ENCODE measurements around the gene XAF1. TPM values are rescaled to one million over a fixed set of nuclear protein-coding genes. Genes with fewer than 3 reads are reported as not detected.
"Not testable (repeated sequence)": the region's sequence is repeated elsewhere in the genome, so short reads cannot be mapped to it uniquely, and the experiment has no call there.

Gene XAF1
- total and polyA plus RNA-seq, 4 donors, result 9.8 to 30.2 (median 17.0) TPM

- no peak for DNase-seq (ENCODE audit: low read depth in 4 of 6, low spot score in 6 of 6)
- Histone ChIP-seq H3K4me3 (ENCODE audit: low read depth, low read length) (no peak overlapping the region), H3K27me3 (ENCODE audit: control insufficient read depth, insufficient read depth, low read length) (no peaks in the 10 kb centered on the region), H3K4me1 (ENCODE audit: control insufficient read depth, insufficient read depth, low read length) (no peaks in the 10 kb centered on the region), H3K9me3 (ENCODE audit: control insufficient read depth, insufficient read depth, low read length) (no peaks in the 10 kb centered on the region), H3K36me3 (ENCODE audit: control insufficient read depth, insufficient read depth, low read length) (no peaks in the 10 kb centered on the region), H3K27ac (ENCODE audit: low read depth, low read length) (no peak overlapping the region)
- WGBS (ENCODE audit: insufficient coverage), result 73% methylated on average over 4 of the region's 10 CpGs
Observed at GRCh38 chr17:6796017-6796886, 40.4 kb downstream of the XAF1 start.

- Histone ChIP-seq H3K4me3 (ENCODE audit: low read depth, low read length) (no peak overlapping the region), H3K36me3 (ENCODE audit: control insufficient read depth, insufficient read depth, low read length) (no peaks in the 10 kb centered on the region), H3K4me1 (ENCODE audit: control insufficient read depth, insufficient read depth, low read length) (no peaks in the 10 kb centered on the region), H3K27me3 (ENCODE audit: control insufficient read depth, insufficient read depth, low read length) (no peaks in the 10 kb centered on the region), H3K27ac (ENCODE audit: low read depth, low read length) (no peak overlapping the region), H3K9me3 (ENCODE audit: control insufficient read depth, insufficient read depth, low read length) (no peaks in the 10 kb centered on the region)
- no peak for DNase-seq (ENCODE audit: low read depth in 4 of 6, low spot score in 6 of 6)
- no CpG with 5 or more reads among the region's 2 CpGs for WGBS (ENCODE audit: insufficient coverage)
Observed at GRCh38 chr17:6796887-6797490, 41.1 kb downstream of the XAF1 start.

DNA sequence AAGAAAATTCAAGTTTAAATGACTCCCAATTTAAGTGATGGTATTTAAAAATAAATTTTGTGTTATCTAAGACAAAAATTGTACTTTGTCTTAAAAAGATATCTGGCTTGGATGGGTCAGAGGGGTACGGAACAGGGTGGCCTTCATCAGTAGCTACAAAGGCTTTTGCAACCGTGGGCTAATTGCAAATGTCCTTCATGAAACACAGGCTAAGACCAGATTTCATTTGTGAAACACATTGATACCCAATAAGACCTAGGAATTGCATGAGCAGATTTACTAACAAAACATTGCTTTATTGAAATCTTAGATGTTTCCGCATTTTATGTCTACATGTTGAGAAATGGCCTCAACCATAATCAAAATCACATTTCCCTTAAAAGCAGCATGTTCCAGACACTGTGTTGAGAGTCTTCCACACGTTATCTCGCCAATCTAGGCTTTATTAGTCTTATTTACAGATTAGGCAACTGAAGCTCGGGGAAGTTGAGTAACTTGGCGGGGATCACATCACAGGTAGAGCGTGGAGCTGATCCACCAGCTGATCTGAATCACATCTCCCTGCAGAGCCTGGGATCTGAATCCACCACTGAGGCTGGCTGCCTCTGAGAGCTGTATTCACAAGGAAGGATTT lies 42.0 kb downstream of the XAF1 start:
- no peaks in the 10 kb centered on the region for H3K4me1 ChIP-seq (ENCODE audit: control insufficient read depth, insufficient read depth, low read length)
- WGBS (ENCODE audit: insufficient coverage), result 92% methylated on average over 5 of the region's 8 CpGs
- DNase-seq (ENCODE audit: low read depth in 4 of 6, low spot score in 6 of 6), result no peak
- H3K27ac ChIP-seq (ENCODE audit: low read depth, low read length), result no peak overlapping the region
- H3K4me3 ChIP-seq (ENCODE audit: low read depth, low read length), result no peak overlapping the region
- H3K27me3 ChIP-seq (ENCODE audit: control insufficient read depth, insufficient read depth, low read length), result no peaks in the 10 kb centered on the region
- H3K36me3 ChIP-seq (ENCODE audit: control insufficient read depth, insufficient read depth, low read length), result no peaks in the 10 kb centered on the region
- no peaks in the 10 kb centered on the region for H3K9me3 ChIP-seq (ENCODE audit: control insufficient read depth, insufficient read depth, low read length)

- Histone ChIP-seq H3K27me3 (ENCODE audit: control insufficient read depth, insufficient read depth, low read length) (no peaks in the 10 kb centered on the region), H3K36me3 (ENCODE audit: control insufficient read depth, insufficient read depth, low read length) (no peaks in the 10 kb centered on the region), H3K4me3 (ENCODE audit: low read depth, low read length) (no peak overlapping the region), H3K27ac (ENCODE audit: low read depth, low read length) (no peak overlapping the region), H3K9me3 (ENCODE audit: control insufficient read depth, insufficient read depth, low read length) (no peaks in the 10 kb centered on the region), H3K4me1 (ENCODE audit: control insufficient read depth, insufficient read depth, low read length) (no peaks in the 10 kb centered on the region)
- DNase-seq (ENCODE audit: low read depth in 4 of 6, low spot score in 6 of 6), result no peak
- 75% methylated on average over 5 of the region's 6 CpGs for WGBS (ENCODE audit: insufficient coverage)
Observed at GRCh38 chr17:6799738-6800137, 43.9 kb downstream of the XAF1 start.

GRCh38 chr17:6800422-6801027 lies 44.7 kb downstream of the XAF1 start:
- no peaks in the 10 kb centered on the region for H3K9me3 ChIP-seq (ENCODE audit: control insufficient read depth, insufficient read depth, low read length)
- no peak for DNase-seq (ENCODE audit: low read depth in 4 of 6, low spot score in 6 of 6)
- no peak overlapping the region for H3K27ac ChIP-seq (ENCODE audit: low read depth, low read length)
- no peak overlapping the region for H3K4me3 ChIP-seq (ENCODE audit: low read depth, low read length)
- H3K4me1 ChIP-seq (ENCODE audit: control insufficient read depth, insufficient read depth, low read length), result no peaks in the 10 kb centered on the region
- H3K36me3 ChIP-seq (ENCODE audit: control insufficient read depth, insufficient read depth, low read length), result no peaks in the 10 kb centered on the region
- no peaks in the 10 kb centered on the region for H3K27me3 ChIP-seq (ENCODE audit: control insufficient read depth, insufficient read depth, low read length)
- WGBS (ENCODE audit: insufficient coverage), result 78% methylated on average over 8 of the region's 13 CpGs

DNA sequence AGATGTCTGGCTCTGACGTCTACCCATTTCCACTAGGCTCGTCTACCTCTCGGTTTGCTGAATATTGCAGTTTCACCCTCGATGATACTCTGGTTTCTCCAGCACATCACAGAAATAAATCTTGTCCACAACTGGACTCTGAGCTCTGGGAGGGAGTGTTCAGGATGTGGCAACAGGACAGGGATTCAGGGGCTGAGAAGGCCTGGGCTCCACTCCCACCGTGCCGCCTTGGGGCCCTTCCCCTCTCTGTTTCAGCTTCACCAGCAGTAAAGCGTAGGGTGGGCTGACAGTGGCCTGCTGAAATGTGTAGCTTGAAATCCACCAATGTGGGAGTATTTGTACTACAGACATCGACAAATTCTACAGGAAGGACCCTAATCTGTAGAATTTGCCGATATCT lies 55.7 kb downstream of the XAF1 start:
- DNase-seq (ENCODE audit: low read depth in 4 of 6, low spot score in 6 of 6), result no peak
- WGBS (ENCODE audit: insufficient coverage), result 40% methylated on average over 1 of the region's 9 CpGs
- Histone ChIP-seq H3K27ac (ENCODE audit: low read depth, low read length) (no peak overlapping the region), H3K9me3 (ENCODE audit: control insufficient read depth, insufficient read depth, low read length) (no peaks in the 10 kb centered on the region), H3K36me3 (ENCODE audit: control insufficient read depth, insufficient read depth, low read length) (no peaks in the 10 kb centered on the region), H3K4me1 (ENCODE audit: control insufficient read depth, insufficient read depth, low read length) (no peaks in the 10 kb centered on the region), H3K27me3 (ENCODE audit: control insufficient read depth, insufficient read depth, low read length) (peaks cover 3% of the 10 kb centered on the region), H3K4me3 (ENCODE audit: low read depth, low read length) (no peak overlapping the region)

DNA sequence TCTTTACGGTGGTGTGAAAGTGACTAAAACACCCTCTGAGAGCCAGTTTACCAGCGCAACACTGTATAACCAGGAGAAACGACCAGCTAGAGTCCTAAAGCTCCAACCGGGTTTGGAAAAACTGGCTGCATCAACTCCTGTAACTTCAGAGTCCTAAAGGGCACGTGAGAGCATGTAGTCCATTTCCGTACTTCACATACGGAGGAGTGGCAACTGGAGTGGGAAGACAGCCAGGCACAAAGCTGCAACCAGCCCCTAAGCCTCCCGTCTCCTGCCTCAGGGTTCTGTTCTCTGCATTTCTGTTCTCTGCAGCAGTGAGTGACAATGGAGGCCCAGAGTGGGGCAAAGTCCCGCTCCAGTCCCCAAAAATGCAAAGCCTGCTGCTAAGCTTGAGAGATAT lies 56.4 kb downstream of the XAF1 start:
- H3K27ac ChIP-seq (ENCODE audit: low read depth, low read length), result no peak overlapping the region
- no peaks in the 10 kb centered on the region for H3K4me1 ChIP-seq (ENCODE audit: control insufficient read depth, insufficient read depth, low read length)
- H3K4me3 ChIP-seq (ENCODE audit: low read depth, low read length), result no peak overlapping the region
- no peaks in the 10 kb centered on the region for H3K36me3 ChIP-seq (ENCODE audit: control insufficient read depth, insufficient read depth, low read length)
- 72% methylated on average over 9 of the region's 9 CpGs for WGBS (ENCODE audit: insufficient coverage)
- peaks cover 3% of the 10 kb centered on the region for H3K27me3 ChIP-seq (ENCODE audit: control insufficient read depth, insufficient read depth, low read length)
- no peak for DNase-seq (ENCODE audit: low read depth in 4 of 6, low spot score in 6 of 6)
- no peaks in the 10 kb centered on the region for H3K9me3 ChIP-seq (ENCODE audit: control insufficient read depth, insufficient read depth, low read length)

- peaks cover 3% of the 10 kb centered on the region for H3K27me3 ChIP-seq (ENCODE audit: control insufficient read depth, insufficient read depth, low read length)
- no peak overlapping the region for H3K27ac ChIP-seq (ENCODE audit: low read depth, low read length)
- H3K4me3 ChIP-seq (ENCODE audit: low read depth, low read length), result no peak overlapping the region
- H3K4me1 ChIP-seq (ENCODE audit: control insufficient read depth, insufficient read depth, low read length), result no peaks in the 10 kb centered on the region
- H3K36me3 ChIP-seq (ENCODE audit: control insufficient read depth, insufficient read depth, low read length), result no peaks in the 10 kb centered on the region
- H3K9me3 ChIP-seq (ENCODE audit: control insufficient read depth, insufficient read depth, low read length), result no peaks in the 10 kb centered on the region
- 84% methylated on average over 7 of the region's 10 CpGs for WGBS (ENCODE audit: insufficient coverage)
- no peak for DNase-seq (ENCODE audit: low read depth in 4 of 6, low spot score in 6 of 6)
Observed at GRCh38 chr17:6815775-6816174, 59.9 kb downstream of the XAF1 start.

DNA sequence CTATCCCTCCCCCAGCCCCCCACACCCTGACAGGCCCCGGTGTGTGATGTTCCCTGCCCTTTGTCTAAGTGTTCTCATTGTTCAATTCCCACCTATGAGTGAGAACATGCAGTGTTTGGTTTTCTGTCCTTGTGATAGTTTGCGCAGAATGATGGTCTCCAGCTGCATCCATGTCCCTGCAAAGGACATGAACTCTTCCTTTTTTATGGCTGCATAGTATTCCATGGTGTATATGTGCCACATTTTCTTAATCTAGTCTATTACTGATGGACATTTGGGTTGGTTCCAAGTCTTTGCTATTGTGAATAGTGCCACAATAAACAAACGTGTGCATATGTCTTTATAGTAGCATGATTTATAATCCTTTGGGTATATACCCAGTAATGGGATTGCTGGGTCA lies 60.5 kb downstream of the XAF1 start:
- H3K36me3 ChIP-seq (ENCODE audit: control insufficient read depth, insufficient read depth, low read length); H3K9me3 ChIP-seq (ENCODE audit: control insufficient read depth, insufficient read depth, low read length); DNase-seq (ENCODE audit: low read depth in 4 of 6, low spot score in 6 of 6); H3K4me1 ChIP-seq (ENCODE audit: control insufficient read depth, insufficient read depth, low read length); H3K27me3 ChIP-seq (ENCODE audit: control insufficient read depth, insufficient read depth, low read length); H3K4me3 ChIP-seq (ENCODE audit: low read depth, low read length); H3K27ac ChIP-seq (ENCODE audit: low read depth, low read length): not testable (repeated sequence)
- WGBS (ENCODE audit: insufficient coverage), result no CpG with 5 or more reads among the region's 3 CpGs

Measured in spinal cord (tissue), 10 donors.